ENCODE data around the gene SOCS4. TPM values are rescaled to one million over a fixed set of nuclear protein-coding genes. Genes with fewer than 3 reads are reported as not detected.

SOCS4 gene
- total and polyA plus RNA-seq, 2 of the 13 experiments (the other 11 are each of a cell fraction or from before 2014, with no cell fraction given), result 4.0 to 10.0 TPM

DNA sequence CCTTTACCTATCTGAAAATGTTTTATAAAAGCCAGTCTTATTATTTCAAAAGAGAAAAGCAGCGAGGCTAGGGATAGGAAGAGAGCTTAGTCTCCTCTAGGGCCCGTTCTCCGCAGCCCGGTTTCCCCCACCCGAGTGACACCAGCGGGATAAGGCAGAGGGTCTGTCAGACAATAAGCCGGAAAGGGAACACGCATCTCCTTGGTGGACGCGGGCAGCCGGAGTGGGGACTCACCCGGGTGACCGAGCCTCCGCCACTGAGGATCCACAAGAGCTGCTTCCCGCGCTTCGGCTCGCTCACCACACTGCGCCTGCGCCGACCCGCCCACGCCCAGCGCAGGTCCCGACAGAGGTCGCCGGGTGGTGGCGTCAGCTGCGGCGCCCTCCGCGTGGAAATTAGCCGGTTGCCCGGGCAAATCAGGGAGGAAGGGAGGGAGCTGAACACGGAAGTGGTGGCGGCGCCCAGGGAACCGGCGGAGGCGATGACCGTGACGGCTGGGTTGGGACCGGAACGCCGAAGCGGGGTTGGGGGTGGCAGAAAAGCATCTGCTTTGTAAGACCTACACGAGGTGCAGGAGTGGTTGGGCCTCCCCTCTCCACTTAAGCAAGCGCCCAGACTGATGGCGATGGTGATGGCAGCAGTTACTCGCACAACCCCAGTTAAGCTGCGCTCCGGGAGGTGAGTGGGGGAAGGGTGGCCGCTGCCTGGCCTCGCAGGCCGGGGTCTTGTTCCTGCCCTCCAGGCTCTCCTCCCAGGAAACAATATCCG, at the start of gene SOCS4, which contains the start of gene WDHD1 (continued):
- TF ChIP-seq SP2 (CRISPR knock-in tag; IDR thresholded peaks at IDR 0.05) (peak; percentile 87), POGZ (CRISPR knock-in tag; IDR thresholded peaks at IDR 0.05) (peak; percentile 95), TMF1 (CRISPR knock-in tag; IDR thresholded peaks at IDR 0.05; ENCODE audit: low read depth) (peak; percentile 61; the same call in 1 of the 2 replicates), KMT2A (CRISPR knock-in tag; IDR thresholded peaks at IDR 0.05) (peak; percentile 99), ZNF101 (CRISPR knock-in tag; IDR thresholded peaks at IDR 0.05; ENCODE audit: borderline replicate concordance, low read depth) (no peak), ZFP1 (CRISPR knock-in tag; IDR thresholded peaks at IDR 0.05) (no peak), RBFOX2 (IDR thresholded peaks at IDR 0.05; ENCODE audit: low read depth, low read length) (peak; percentile 87), TBX2 (CRISPR knock-in tag; IDR thresholded peaks at IDR 0.05; ENCODE audit: borderline replicate concordance) (peak; percentile 74), FOXM1 (CRISPR knock-in tag; IDR thresholded peaks at IDR 0.05) (no peak), RORA (CRISPR knock-in tag; IDR thresholded peaks at IDR 0.05) (no peak)
- TF ChIP-seq, protein P1, sequence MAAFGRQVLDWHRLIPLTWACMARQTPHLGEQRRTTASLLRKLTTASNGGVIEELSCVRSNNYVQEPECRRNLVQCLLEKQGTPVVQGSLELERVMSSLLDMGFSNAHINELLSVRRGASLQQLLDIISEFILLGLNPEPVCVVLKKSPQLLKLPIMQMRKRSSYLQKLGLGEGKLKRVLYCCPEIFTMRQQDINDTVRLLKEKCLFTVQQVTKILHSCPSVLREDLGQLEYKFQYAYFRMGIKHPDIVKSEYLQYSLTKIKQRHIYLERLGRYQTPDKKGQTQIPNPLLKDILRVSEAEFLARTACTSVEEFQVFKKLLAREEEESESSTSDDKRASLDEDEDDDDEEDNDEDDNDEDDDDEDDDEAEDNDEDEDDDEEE (CRISPR knock-in tag; IDR thresholded peaks at IDR 0.05), result no peak; the same call in 1 of the 2 replicates
- TF ChIP-seq, protein P2, sequence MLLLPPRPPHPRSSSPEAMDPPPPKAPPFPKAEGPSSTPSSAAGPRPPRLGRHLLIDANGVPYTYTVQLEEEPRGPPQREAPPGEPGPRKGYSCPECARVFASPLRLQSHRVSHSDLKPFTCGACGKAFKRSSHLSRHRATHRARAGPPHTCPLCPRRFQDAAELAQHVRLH (CRISPR knock-in tag; IDR thresholded peaks at IDR 0.05; ENCODE audit: borderline replicate concordance, low read depth), result peak; percentile 87; the same call in 1 of the 2 replicates
- TF ChIP-seq, protein P3, sequence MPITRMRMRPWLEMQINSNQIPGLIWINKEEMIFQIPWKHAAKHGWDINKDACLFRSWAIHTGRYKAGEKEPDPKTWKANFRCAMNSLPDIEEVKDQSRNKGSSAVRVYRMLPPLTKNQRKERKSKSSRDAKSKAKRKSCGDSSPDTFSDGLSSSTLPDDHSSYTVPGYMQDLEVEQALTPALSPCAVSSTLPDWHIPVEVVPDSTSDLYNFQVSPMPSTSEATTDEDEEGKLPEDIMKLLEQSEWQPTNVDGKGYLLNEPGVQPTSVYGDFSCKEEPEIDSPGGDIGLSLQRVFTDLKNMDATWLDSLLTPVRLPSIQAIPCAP (CRISPR knock-in tag; IDR thresholded peaks at IDR 0.05; ENCODE audit: low read depth), result 0 out of 2 replicates have a peak, but pooled peaks have one; percentile 43
- TF ChIP-seq, protein P4, sequence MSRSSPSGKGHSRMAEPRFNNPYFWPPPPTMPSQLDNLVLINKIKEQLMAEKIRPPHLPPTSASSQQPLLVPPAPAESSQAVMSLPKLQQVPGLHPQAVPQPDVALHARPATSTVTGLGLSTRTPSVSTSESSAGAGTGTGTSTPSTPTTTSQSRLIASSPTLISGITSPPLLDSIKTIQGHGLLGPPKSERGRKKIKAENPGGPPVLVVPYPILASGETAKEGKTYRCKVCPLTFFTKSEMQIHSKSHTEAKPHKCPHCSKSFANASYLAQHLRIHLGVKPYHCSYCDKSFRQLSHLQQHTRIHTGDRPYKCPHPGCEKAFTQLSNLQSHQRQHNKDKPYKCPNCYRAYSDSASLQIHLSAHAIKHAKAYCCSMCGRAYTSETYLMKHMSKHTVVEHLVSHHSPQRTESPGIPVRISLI (CRISPR knock-in tag; IDR thresholded peaks at IDR 0.05; ENCODE audit: borderline replicate concordance), result 0 out of 2 replicates have a peak, but pooled peaks have one; percentile 41
- TF ChIP-seq, protein P5, sequence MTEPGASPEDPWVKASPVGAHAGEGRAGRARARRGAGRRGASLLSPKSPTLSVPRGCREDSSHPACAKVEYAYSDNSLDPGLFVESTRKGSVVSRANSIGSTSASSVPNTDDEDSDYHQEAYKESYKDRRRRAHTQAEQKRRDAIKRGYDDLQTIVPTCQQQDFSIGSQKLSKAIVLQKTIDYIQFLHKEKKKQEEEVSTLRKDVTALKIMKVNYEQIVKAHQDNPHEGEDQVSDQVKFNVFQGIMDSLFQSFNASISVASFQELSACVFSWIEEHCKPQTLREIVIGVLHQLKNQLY (CRISPR knock-in tag; IDR thresholded peaks at IDR 0.05), result peak; percentile 43; the same call in 1 of the 2 replicates
- TF ChIP-seq, protein P6, sequence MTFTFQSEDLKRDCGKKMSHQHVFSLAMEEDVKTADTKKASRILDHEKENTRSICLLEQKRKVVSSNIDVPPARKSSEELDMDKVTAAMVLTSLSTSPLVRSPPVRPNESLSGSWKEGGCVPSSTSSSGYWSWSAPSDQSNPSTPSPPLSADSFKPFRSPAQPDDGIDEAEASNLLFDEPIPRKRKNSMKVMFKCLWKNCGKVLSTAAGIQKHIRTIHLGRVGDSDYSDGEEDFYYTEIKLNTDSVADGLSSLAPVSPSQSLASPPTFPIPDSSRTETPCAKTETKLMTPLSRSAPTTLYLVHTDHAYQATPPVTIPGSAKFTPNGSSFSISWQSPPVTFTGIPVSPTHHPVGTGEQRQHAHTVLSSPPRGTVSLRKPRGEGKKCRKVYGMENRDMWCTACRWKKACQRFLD (CRISPR knock-in tag; IDR thresholded peaks at IDR 0.05; ENCODE audit: borderline replicate concordance), result peak; percentile 93
